ENCODE data around the gene RGP1. TPM values are rescaled to one million over a fixed set of nuclear protein-coding genes. Genes with fewer than 3 reads are reported as not detected.

The RGP1 gene
- total and polyA plus RNA-seq, 2 experiments from 2014 or later: 4.7 to 19.1 TPM

DNA sequence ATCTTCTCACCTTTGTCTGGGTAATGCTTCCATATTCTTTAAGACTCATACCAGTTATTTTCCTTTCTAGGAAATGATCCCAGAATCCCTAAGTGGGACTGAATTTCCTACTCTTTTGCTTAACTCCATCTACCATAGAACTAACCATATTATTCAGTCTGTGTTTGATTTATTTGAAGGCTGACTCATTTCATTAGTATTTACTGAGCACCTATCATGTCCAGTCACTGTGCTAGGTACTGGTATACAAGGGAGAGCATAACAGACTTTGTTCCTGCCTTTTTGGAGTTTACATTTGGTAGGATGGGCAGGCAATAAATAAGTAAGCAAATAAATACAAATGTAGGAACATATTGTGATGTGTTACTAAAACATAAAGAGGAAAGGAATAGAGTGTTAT lies 46.6 kb downstream of the RGP1 start:
- H4K20me1 ChIP-seq (ENCODE audit: insufficient read depth): no peaks in the 10 kb centered on the region
- no peaks in the 10 kb centered on the region for H3K36me3 ChIP-seq (ENCODE audit: low read depth)
- peak overlapping the region; percentile 42; the same call in 1 of the 2 replicates for H3K4me3 ChIP-seq
- no peaks in the 10 kb centered on the region for H3K27me3 ChIP-seq (replicated peaks; ENCODE audit: insufficient read depth)
- H3K4me1 ChIP-seq (ENCODE audit: insufficient read depth): peaks cover 55% of the 10 kb centered on the region
- peak overlapping the region; percentile 68 for H3K4me2 ChIP-seq (ENCODE audit: unreplicated experiment)
- peaks cover 24% of the 10 kb centered on the region for H3F3A ChIP-seq (ENCODE audit: insufficient read depth)
- peak overlapping the region; percentile 40; the same call in 1 of the 2 replicates for H3K9ac ChIP-seq
- TF ChIP-seq EZH2phosphoT487 (IDR thresholded peaks at IDR 0.05; ENCODE audit: insufficient read depth, low read depth) (no peak), EZH2 (IDR thresholded peaks at IDR 0.05; ENCODE audit: insufficient read depth, poor library complexity, severe bottlenecking) (no peak)
- DNase-seq: peak; percentile 18
- peak overlapping the region; percentile 25; the same call in 1 of the 2 replicates for H3K27ac ChIP-seq
- peaks cover 55% of the 10 kb centered on the region for H3K79me2 ChIP-seq (ENCODE audit: insufficient read depth)
- no peaks in the 10 kb centered on the region for H3K9me3 ChIP-seq (ENCODE audit: low read depth)
- no peaks in the 10 kb centered on the region for H3K9me2 ChIP-seq (ENCODE audit: insufficient read depth)
- in situ Hi-C loops (cut with MboI): no loop called here
- H2AFZ ChIP-seq: 0 out of 2 replicates have a peak overlapping the region, but pooled peaks have one; percentile 26

DNA sequence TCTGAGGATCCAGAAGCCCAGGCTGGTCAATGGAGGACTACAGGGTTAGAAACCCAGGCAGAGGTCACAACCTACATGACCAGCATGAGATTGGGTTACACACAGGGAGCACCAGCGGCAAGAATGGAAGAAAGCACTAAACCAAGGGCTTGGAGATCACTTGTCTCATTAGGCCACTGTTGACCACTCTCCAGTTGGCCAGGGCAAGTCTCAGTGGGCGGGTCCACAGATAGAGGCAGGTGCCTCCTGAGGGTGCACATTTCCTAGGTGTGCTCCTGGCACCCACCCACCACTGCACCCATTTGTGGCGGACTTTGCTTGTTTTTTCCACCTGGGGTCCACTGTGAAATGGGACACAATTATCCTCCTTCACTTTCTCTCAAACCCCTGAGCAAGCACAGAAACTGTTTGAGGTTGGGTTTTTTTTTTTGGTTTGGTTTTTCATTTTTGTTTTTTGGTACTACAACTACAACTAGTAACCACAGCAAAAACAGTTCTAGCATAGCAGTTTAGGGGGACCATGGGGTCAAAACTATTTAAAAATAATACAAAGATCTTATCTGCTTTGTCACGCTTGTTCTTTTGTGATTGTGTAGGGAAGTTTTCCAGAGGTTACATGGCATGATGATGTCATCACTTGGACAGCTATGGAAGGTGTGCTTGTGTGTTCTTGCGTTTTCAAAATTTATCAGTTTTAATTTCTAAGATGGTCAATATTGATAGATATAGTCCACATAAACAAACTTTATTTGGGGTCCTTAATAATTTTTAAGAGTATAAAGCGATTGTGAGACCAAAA lies 48.4 kb downstream of the RGP1 start:
- no peak overlapping the region for H3K4me3 ChIP-seq
- no peaks in the 10 kb centered on the region for H4K20me1 ChIP-seq (ENCODE audit: insufficient read depth)
- H3K79me2 ChIP-seq (ENCODE audit: insufficient read depth): peaks cover 49% of the 10 kb centered on the region
- no peaks in the 10 kb centered on the region for H3K9me3 ChIP-seq (ENCODE audit: low read depth)
- H3K4me2 ChIP-seq (ENCODE audit: unreplicated experiment): peak overlapping the region; percentile 15
- H3F3A ChIP-seq (ENCODE audit: insufficient read depth): peaks cover 20% of the 10 kb centered on the region
- H3K9ac ChIP-seq: no peak overlapping the region
- H3K27ac ChIP-seq: peak overlapping the region; percentile 47; the same call in 1 of the 2 replicates
- H3K36me3 ChIP-seq (ENCODE audit: low read depth): peaks cover 6% of the 10 kb centered on the region; the same call in 1 of the 2 replicates
- WGBS, 2 experiments (ENCODE audit: low coverage in 1 of 2, low lambda C conversion rate in 2 of 2, missing lambda C conversion rate in 2 of 2): 83 to 86% methylated on average over 6 of the region's 6 CpGs
- in situ Hi-C loops (cut with MboI): no loop called here
- H2AFZ ChIP-seq: no peak overlapping the region
- H3K9me2 ChIP-seq (ENCODE audit: insufficient read depth): no peaks in the 10 kb centered on the region
- peaks cover 44% of the 10 kb centered on the region for H3K4me1 ChIP-seq (ENCODE audit: insufficient read depth)
- H3K27me3 ChIP-seq (replicated peaks; ENCODE audit: insufficient read depth): no peaks in the 10 kb centered on the region
- TF ChIP-seq EZH2 (IDR thresholded peaks at IDR 0.05; ENCODE audit: insufficient read depth, poor library complexity, severe bottlenecking) (no peak), EZH2phosphoT487 (IDR thresholded peaks at IDR 0.05; ENCODE audit: insufficient read depth, low read depth) (no peak)
- no peak for DNase-seq

DNA sequence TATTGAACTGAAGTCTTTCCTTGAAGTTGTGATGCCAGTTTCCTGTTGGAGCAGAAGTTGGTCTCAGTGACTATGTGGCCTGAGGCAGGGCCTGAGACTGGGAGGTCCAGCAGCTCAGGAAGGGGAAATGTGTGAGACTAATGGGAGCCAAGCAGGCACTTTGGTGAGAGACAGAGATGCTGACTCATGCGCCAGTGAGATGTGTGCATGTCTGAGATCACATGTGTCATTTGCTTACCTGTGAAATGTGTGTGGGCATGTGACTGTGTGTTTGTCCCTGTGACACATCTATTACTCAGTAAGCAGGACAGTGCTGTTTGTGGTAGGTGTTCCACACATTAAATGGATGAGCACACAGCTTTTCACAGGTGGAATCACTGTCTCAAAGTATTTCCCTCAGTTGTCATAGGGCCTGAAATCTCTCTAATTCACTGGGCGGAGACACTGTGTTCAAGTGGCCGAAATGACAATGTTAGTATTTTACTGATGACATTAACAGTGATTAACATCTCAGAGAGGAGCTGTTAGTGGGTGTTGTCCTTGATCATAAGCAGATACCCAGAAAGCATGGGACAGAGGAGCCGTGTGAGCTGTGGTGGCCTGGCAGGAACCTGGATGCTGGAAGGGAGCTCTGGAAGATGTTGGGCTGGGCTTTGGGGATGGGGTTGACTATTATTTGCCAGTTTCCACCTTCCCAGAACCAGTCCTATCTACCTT lies 49.7 kb downstream of the RGP1 start:
- Histone ChIP-seq H2AFZ (no peak overlapping the region), H3K27ac (peak overlapping the region; percentile 47), H3K36me3 (ENCODE audit: low read depth) (peaks cover 16% of the 10 kb centered on the region), H3K4me3 (no peak overlapping the region), H3K9me3 (ENCODE audit: low read depth) (no peaks in the 10 kb centered on the region), H3F3A (ENCODE audit: insufficient read depth) (peaks cover 20% of the 10 kb centered on the region), H3K4me2 (ENCODE audit: unreplicated experiment) (peak overlapping the region; percentile 15), H3K27me3 (replicated peaks; ENCODE audit: insufficient read depth) (no peaks in the 10 kb centered on the region), H3K9ac (peak overlapping the region; percentile 4; the same call in 1 of the 2 replicates), H3K9me2 (ENCODE audit: insufficient read depth) (no peaks in the 10 kb centered on the region), H4K20me1 (ENCODE audit: insufficient read depth) (no peaks in the 10 kb centered on the region), H3K4me1 (ENCODE audit: insufficient read depth) (peaks cover 32% of the 10 kb centered on the region), H3K79me2 (ENCODE audit: insufficient read depth) (peaks cover 36% of the 10 kb centered on the region)
- WGBS, 2 experiments (ENCODE audit: low coverage in 1 of 2, low lambda C conversion rate in 2 of 2, missing lambda C conversion rate in 2 of 2): 37 to 47% methylated on average over 4 of the region's 4 CpGs
- TF ChIP-seq EZH2 (IDR thresholded peaks at IDR 0.05; ENCODE audit: insufficient read depth, poor library complexity, severe bottlenecking) (no peak), EZH2phosphoT487 (IDR thresholded peaks at IDR 0.05; ENCODE audit: insufficient read depth, low read depth) (no peak)
- in situ Hi-C loops (cut with MboI): no loop called here
- DNase-seq: peak; percentile 87

DNA sequence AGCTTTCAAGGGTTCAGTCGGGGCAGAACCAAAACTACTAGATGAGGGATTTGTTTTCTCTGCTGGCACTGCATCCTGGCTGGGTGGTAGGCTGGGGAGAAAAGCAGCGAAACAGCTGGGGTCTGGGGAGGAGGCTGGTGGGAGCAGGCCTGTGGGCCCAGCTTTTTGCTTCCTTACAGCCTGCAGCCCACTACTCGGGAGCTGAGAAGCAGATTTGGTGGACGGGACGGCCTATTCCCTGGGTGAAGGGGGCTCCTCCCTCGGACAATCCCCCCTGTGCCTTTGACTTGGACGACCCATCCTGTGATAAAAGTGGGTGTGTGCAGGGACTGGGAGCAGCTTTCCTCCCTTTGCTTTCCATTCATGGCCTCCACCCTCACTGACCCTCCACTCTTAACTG lies 51.4 kb downstream of the RGP1 start:
- Histone ChIP-seq H3K9ac (no peak overlapping the region), H3F3A (ENCODE audit: insufficient read depth) (peaks cover 20% of the 10 kb centered on the region), H3K9me2 (ENCODE audit: insufficient read depth) (no peaks in the 10 kb centered on the region), H4K20me1 (ENCODE audit: insufficient read depth) (no peaks in the 10 kb centered on the region), H3K4me3 (no peak overlapping the region), H2AFZ (no peak overlapping the region), H3K36me3 (ENCODE audit: low read depth) (peaks cover 16% of the 10 kb centered on the region), H3K27me3 (replicated peaks; ENCODE audit: insufficient read depth) (no peaks in the 10 kb centered on the region), H3K79me2 (ENCODE audit: insufficient read depth) (peaks cover 19% of the 10 kb centered on the region), H3K4me2 (ENCODE audit: unreplicated experiment) (no peak overlapping the region), H3K4me1 (ENCODE audit: insufficient read depth) (peaks cover 17% of the 10 kb centered on the region), H3K9me3 (ENCODE audit: low read depth) (no peaks in the 10 kb centered on the region), H3K27ac (no peak overlapping the region)
- 86 to 88% methylated on average over 7 of the region's 7 CpGs for WGBS, 2 experiments (ENCODE audit: low coverage in 1 of 2, low lambda C conversion rate in 2 of 2, missing lambda C conversion rate in 2 of 2)
- TF ChIP-seq EZH2 (IDR thresholded peaks at IDR 0.05; ENCODE audit: insufficient read depth, poor library complexity, severe bottlenecking) (no peak), EZH2phosphoT487 (IDR thresholded peaks at IDR 0.05; ENCODE audit: insufficient read depth, low read depth) (no peak)
- in situ Hi-C loops (cut with MboI): no loop called here
- no peak for DNase-seq

Measured in GM23248 (cell line).